Right lobe of liver (tissue), 6 donors: ENCODE results near the gene ZFAND6. TPM values are rescaled to one million over a fixed set of nuclear protein-coding genes. Genes with fewer than 3 reads are reported as not detected.
"Not testable (repeated sequence)": the region's sequence is repeated elsewhere in the genome, so short reads cannot be mapped to it uniquely, and the experiment has no call there.

ENCODE experiments used
- ATAC-seq, 4 donors: fragments of 200-7000 bp; cut with Tn5 transposase; one replicate each; pipeline ENCODE4 v1.9.1; 2020; ENCODE audit warnings: mild to moderate bottlenecking in 4 of 4, moderate library complexity in 4 of 4
- DNase-seq, 3 donors: peaks; one replicate each; pipeline ENCODE4 v3.0.0-alpha.2; 2020
- H3K27ac ChIP-seq, 3 donors: fragments of 200-600 bp; one replicate each; pipeline ENCODE4 v1.8.0; 2022
- H3K27me3 ChIP-seq, 2 donors: fragments of 200-600 bp; one replicate each; pipeline ENCODE4 v1.8.0; 2022
- H3K36me3 ChIP-seq, 4 donors: fragments of 200-600 bp; sonication (generic) in 1 of 4; one replicate each; pipeline versions ENCODE4 v1.5.1 to v1.8.0; 2017 to 2022; ENCODE audit warnings: control low read depth in 1 of 4
- H3K4me1 ChIP-seq, 4 donors: fragments of 200-600 bp; sonication (generic) in 1 of 4; one replicate each; pipeline versions ENCODE4 v1.5.1 to v1.8.0; 2017 to 2022; ENCODE audit warnings: control low read depth in 1 of 4
- H3K4me3 ChIP-seq, 3 donors: fragments of 200-600 bp; one replicate each; pipeline ENCODE4 v1.8.0; 2022
- H3K9me3 ChIP-seq, 4 donors: fragments of 200-600 bp; sonication (generic) in 1 of 4; one replicate each; pipeline versions ENCODE4 v1.5.1 to v1.8.0; 2017 to 2022; ENCODE audit warnings: control low read depth in 1 of 4
- POLR2A ChIP-seq: fragments of 450-650 bp; IDR thresholded peaks from one replicate; pipeline ENCODE4 v1.6.1; 2017; ENCODE audit warnings: antibody characterized with exemption, mild to moderate bottlenecking
- WGBS: methylation state at CpG from one replicate; pipeline ENCODE4 v1.1.6; 2018; ENCODE audit warnings: low coverage, low lambda C conversion rate; ENCODE audit not compliant: insufficient coverage; ENCODE audit errors: missing lambda C conversion rate; 5-methylcytosine and 5-hydroxymethylcytosine counted together
- intact Hi-C, 2 donors: fragments of 100-400 bp; cut with DNase I; formaldehyde crosslinking; loops; one replicate each; pipeline versions ENCODE4 v1.11.2 to v1.14.1; 2022
- total RNA-seq, 6 experiments: library from RNA; depleted of rRNA in 2 of 6; stranded (reverse); fragments of >200 nt in 2 of 6; fragmentation: NEBNext Ultra II Directional in 3 of 6; extraction: Animal tissue kit (Norgen Biotek cat#: 25700) in 3 of 6; gene quantifications; one replicate each; pipeline versions ENCODE4 v1.1.0 to v1.2.4, GENCODE V29; 2016 to 2023
- TF ChIP-seq, protein P1 (sequence below), 4 donors: fragments of 200-600 bp in 3 of 4; fragments of 450-650 bp in 1 of 4; IDR thresholded peaks; one replicate each; pipeline versions ENCODE4 v1.5.1 to v1.8.0; 2016 to 2022; ENCODE audit warnings: antibody characterized with exemption in 4 of 4, mild to moderate bottlenecking in 2 of 4
- donor health status: DM: no; HTN: yes; CAD: no.
- donor health status: DM: no; HTN: no; CAD: no.
- donor health status: DM: no; HTN: no; CAD: no.
- donor health status: DM: no; HTN: yes; CAD: no.
- donor health status: DM: no; HTN: yes; CAD: no.

The ZFAND6 gene
- total RNA-seq, 6 experiments from 2014 or later: 46.1 to 111 (median 48.9) TPM

DNA sequence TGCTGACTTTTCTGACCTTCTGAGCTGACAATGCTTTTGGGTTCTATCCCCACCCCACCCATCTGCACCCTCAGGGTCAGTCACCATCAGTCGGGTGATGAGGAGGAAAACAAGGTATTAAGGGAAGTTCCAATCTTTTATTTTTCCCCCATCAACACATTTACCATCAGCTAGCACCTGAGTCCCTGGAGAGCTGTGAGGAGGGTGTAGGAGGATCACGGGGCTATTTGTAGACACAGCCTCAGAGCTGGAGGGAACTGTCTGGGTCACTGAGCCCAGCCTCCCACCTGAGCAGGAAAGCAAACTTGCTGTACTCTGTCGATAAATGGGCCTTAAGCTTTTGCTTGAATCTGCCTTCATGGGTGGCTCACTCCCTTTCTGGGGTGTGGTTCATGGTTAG lies 24.8 kb upstream of the ZFAND6 start:
- Histone ChIP-seq H3K27ac (no peak overlapping the region), H3K27me3 (no peaks in the 10 kb centered on the region), H3K9me3 (no peaks in the 10 kb centered on the region), H3K36me3 (no peaks in the 10 kb centered on the region), H3K4me1 (no peaks in the 10 kb centered on the region), H3K4me3 (no peak overlapping the region)
- ATAC-seq: no peak
- TF ChIP-seq, protein P1, sequence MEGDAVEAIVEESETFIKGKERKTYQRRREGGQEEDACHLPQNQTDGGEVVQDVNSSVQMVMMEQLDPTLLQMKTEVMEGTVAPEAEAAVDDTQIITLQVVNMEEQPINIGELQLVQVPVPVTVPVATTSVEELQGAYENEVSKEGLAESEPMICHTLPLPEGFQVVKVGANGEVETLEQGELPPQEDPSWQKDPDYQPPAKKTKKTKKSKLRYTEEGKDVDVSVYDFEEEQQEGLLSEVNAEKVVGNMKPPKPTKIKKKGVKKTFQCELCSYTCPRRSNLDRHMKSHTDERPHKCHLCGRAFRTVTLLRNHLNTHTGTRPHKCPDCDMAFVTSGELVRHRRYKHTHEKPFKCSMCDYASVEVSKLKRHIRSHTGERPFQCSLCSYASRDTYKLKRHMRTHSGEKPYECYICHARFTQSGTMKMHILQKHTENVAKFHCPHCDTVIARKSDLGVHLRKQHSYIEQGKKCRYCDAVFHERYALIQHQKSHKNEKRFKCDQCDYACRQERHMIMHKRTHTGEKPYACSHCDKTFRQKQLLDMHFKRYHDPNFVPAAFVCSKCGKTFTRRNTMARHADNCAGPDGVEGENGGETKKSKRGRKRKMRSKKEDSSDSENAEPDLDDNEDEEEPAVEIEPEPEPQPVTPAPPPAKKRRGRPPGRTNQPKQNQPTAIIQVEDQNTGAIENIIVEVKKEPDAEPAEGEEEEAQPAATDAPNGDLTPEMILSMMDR (IDR thresholded peaks at IDR 0.05): no peak
- TF ChIP-seq POLR2A: no peak
- DNase-seq: no peak
- 82% methylated on average over 2 of the region's 3 CpGs for WGBS
- intact Hi-C loops: no loop called here

DNA sequence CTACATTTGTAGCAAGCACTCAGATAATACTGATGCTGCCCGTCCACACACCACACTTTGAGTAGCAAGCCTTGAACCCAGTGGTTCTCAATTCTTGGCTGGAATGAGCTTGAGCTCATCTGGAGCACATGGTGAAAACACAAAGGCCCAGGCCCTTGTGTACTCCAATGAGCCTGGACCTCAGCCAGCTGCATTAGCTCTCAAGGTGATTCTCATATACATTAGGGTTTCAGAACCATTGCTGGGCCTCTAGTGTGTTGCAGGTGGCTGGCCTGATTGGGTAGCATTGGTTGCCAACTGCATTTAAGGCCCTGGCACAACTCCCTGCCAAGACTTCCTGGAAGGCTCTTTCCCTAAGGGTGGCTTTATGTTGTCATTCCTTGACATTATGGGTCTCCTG lies 23.4 kb upstream of the ZFAND6 start:
- Histone ChIP-seq H3K9me3 (no peaks in the 10 kb centered on the region), H3K27ac (no peak overlapping the region), H3K27me3 (no peaks in the 10 kb centered on the region), H3K4me3 (no peak overlapping the region), H3K4me1 (no peaks in the 10 kb centered on the region), H3K36me3 (no peaks in the 10 kb centered on the region)
- DNase-seq (no peak), ATAC-seq (no peak)
- intact Hi-C loops: no loop called here
- TF ChIP-seq, protein P1 (IDR thresholded peaks at IDR 0.05): no peak
- no peak for TF ChIP-seq POLR2A
- no CpG with 5 or more reads among the region's 1 CpG for WGBS

DNA sequence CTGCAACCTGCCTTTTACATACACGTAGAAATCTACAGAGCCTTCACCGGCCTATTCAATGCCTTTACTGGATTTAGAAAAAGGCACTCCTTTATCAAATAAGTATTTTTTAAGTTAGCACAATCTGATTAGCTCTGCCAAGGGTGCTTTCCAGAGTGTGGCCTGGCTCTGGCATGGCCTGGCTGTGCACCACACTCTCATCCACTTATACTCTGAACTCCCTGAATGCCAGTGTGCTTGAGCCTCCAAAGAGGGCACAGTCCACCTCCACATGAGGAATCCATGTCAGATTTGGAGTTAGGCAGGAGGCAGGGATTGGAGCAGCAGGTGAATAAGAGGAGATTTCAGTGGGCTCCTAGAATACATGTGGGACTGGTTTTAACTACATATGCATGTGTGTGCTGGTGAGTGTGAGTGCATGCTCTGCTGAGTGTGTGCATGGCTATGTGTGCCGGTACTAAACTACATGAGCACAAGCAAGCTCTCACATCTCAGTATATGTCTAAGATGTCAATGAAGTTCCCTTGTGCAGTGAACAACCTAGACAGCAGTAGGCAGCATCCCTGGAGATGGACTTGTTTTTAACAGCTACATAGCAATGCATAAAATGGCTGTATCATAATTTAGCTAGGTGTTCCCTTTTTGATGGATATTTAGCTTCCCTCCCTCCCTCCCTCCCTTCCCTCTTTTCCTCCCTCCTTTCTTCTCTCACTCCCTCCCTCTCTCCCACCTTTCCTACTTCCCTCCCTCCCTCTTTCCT lies 17.8 kb upstream of the ZFAND6 start:
- Histone ChIP-seq H3K27me3 (no peaks in the 10 kb centered on the region), H3K27ac (no peak overlapping the region), H3K4me1 (no peaks in the 10 kb centered on the region), H3K4me3 (no peak overlapping the region), H3K9me3 (no peaks in the 10 kb centered on the region), H3K36me3 (no peaks in the 10 kb centered on the region)
- TF ChIP-seq, protein P1 (IDR thresholded peaks at IDR 0.05): no peak
- TF ChIP-seq POLR2A: no peak
- peak; percentile 39 to 71 (median 48) for ATAC-seq
- 86% methylated on average over 3 of the region's 3 CpGs for WGBS
- intact Hi-C loops: no loop called here
- DNase-seq: no peak

DNA sequence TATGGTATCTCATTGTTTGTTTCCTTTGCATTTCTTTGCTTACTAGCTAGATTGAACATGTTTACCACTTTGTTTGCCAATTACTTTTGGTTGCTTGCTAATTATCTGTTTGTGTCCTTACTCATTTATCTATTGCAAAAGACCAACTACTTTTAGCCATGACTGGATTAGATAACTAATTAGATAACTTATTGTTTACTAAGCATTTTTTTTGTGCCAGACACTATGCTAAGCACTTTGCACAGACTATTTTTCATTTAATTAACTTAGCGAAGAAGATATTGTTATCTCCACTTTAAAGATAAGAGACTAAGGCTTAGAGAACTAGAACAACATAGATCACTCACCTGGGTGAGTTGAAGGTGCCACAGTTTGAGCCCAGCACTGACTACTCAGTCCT lies 16.9 kb upstream of the ZFAND6 start:
- H3K27ac ChIP-seq: no peak overlapping the region
- 76% methylated on average over 1 of the region's 1 CpG for WGBS
- H3K27me3 ChIP-seq: no peaks in the 10 kb centered on the region
- ATAC-seq (no peak), DNase-seq (no peak)
- H3K9me3 ChIP-seq: no peaks in the 10 kb centered on the region
- no peaks in the 10 kb centered on the region for H3K4me1 ChIP-seq
- no peak overlapping the region for H3K4me3 ChIP-seq
- no peaks in the 10 kb centered on the region for H3K36me3 ChIP-seq
- intact Hi-C loops: no loop called here
- no peak for TF ChIP-seq POLR2A
- TF ChIP-seq, protein P1 (IDR thresholded peaks at IDR 0.05): no peak

DNA sequence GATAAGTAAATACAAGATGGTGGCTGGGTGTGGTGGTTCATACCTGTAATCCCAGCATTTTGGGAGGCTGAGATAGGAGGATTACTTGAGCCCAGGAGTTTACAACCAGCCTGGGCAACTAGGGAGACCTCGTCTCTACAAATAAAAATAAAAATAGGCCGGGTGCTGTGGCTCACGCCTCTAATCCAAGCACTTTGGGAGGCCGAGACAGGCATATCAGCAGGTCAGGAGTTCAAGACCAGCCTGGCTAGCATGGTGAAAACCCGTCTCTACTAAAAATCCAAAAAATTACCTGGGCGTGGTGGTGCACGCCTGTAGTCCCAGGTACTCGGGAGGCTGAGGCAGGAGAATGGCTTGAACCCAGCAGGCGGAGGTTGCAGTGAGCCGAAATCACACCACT lies 14.3 kb upstream of the ZFAND6 start:
- H3K4me3 ChIP-seq, H3K27ac ChIP-seq, H3K36me3 ChIP-seq, H3K4me1 ChIP-seq, intact Hi-C loops, DNase-seq, H3K27me3 ChIP-seq, H3K9me3 ChIP-seq, ATAC-seq: not testable (repeated sequence)
- 86% methylated on average over 6 of the region's 10 CpGs for WGBS
